ENCODE measurements around the gene ZSCAN1.

The ZSCAN1 gene

DNA sequence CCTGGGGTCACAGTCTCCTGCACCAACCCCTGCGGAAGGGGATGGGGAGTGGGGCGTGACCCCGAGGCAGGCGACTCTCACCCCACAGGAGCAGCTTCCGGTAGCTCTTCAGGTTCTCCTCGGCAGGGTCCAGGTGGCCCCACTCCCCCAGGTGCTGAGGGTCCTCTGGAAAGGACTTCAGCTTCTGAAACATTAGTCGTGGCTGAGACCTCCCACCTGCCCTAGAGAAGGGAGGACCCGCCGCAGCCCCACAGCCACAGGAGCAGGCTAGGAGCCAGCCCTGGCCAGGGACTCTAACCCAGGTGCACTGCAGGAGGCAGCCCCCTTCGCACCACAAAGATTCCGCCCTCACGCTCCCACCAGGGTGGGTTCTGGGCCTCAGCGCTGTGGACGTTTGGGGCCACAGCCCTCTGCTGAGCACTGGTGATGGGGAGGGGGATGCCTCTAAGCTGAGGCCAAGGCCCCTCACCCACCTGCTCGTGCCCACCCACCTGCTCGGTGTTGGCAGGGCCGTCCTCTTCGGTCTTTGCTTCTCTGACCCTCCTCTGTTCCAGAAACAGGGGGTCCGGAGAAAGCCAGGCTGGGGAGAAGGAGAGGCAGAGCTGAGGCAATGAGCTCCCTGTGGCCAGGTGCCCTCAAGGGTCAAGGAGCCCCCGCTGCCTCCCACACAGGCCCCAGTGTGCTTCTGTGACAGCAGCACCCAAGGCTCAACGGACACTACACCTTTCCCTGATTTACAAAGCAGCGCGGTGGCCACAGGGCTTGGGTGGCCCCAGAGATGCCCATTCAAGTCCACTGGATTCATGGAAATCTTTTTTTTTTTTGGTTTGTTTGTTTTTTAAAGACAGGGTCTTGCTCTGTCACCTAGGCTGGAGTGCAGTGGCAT lies 53.2 kb downstream of the ZSCAN1 start:
- CTCF ChIA-PET: no interaction called here
- no peak for DNase-seq (ENCODE audit: extremely low spot score)
- POLR2A ChIA-PET: no interaction called here
- TF ChIP-seq, protein P1, sequence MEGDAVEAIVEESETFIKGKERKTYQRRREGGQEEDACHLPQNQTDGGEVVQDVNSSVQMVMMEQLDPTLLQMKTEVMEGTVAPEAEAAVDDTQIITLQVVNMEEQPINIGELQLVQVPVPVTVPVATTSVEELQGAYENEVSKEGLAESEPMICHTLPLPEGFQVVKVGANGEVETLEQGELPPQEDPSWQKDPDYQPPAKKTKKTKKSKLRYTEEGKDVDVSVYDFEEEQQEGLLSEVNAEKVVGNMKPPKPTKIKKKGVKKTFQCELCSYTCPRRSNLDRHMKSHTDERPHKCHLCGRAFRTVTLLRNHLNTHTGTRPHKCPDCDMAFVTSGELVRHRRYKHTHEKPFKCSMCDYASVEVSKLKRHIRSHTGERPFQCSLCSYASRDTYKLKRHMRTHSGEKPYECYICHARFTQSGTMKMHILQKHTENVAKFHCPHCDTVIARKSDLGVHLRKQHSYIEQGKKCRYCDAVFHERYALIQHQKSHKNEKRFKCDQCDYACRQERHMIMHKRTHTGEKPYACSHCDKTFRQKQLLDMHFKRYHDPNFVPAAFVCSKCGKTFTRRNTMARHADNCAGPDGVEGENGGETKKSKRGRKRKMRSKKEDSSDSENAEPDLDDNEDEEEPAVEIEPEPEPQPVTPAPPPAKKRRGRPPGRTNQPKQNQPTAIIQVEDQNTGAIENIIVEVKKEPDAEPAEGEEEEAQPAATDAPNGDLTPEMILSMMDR (IDR thresholded peaks at IDR 0.05; ENCODE audit: control extremely low read depth, extremely low read depth, low read depth, missing control alignments): no peak

DNA sequence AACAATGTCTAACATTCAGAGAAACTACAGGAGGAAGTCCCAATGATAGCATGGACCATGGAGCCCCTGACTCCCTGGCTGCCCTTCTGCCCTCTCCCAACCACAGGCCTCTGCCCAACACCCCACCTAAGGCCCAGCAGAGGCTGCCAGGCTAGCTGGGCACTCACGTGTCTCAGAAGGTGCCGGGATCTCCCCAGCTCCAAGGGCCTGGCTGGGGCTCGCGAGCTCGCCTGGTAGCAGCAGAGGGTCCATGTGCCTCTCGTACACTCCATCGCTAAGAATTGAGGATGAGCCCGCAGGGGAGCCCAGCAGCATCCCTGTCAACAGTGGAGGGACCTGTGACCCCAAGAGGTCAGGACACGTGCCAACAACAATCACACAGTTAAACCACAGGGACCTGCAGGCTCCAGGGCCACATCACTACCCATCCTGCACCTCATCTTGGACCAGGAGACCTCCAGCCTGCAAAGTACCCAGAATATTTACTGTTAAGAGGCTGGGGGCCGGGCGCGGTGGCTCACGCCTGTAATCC lies 54.8 kb downstream of the ZSCAN1 start:
- POLR2A ChIA-PET: no interaction called here
- TF ChIP-seq, protein P1 (IDR thresholded peaks at IDR 0.05; ENCODE audit: control extremely low read depth, extremely low read depth, low read depth, missing control alignments): no peak
- no peak for DNase-seq (ENCODE audit: extremely low spot score)
- CTCF ChIA-PET: no interaction called here

- TF ChIP-seq, protein P1 (IDR thresholded peaks at IDR 0.05; ENCODE audit: control extremely low read depth, extremely low read depth, low read depth, missing control alignments): no peak
- ChIA-PET CTCF (no interaction called here), POLR2A (no interaction called here)
- DNase-seq (ENCODE audit: extremely low spot score): no peak
Measured at GRCh38 chr19:58089846-58090245, 56.0 kb downstream of the ZSCAN1 start.

- CTCF ChIA-PET: no interaction called here
Measured at GRCh38 chr19:58091251-58091995, 57.6 kb downstream of the ZSCAN1 start.

DNA sequence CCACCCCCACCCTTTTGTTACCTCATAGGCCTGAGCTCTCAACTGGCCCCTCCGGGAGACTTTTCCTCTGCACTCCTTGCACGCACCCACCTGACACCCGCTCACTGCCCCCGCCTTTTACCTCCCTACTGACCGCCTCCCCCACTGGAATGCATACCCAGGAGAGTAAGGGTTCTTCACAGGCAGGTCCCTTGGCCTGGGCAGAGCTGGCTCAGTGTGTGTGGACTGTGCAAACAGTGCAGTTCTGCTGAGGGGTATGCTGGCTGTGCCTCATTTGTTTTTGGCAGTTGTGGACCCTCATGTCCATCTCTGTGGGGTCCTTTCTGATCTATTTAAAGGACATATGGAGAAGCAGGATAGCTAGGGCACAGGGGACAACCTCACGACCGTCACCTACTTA lies 59.2 kb downstream of the ZSCAN1 start:
- CTCF ChIA-PET: no interaction called here
- TF ChIP-seq, protein P1 (IDR thresholded peaks at IDR 0.05; ENCODE audit: control extremely low read depth, extremely low read depth, low read depth, missing control alignments): no peak
- no peak for DNase-seq (ENCODE audit: extremely low spot score)
- POLR2A ChIA-PET: no interaction called here

More at GRCh38 chr19:58091251-58091995, 57.6 kb downstream of the ZSCAN1 start:
- TF ChIP-seq, protein P1 (IDR thresholded peaks at IDR 0.05; ENCODE audit: control extremely low read depth, extremely low read depth, low read depth, missing control alignments): no peak
- POLR2A ChIA-PET: no interaction called here
- no peak for DNase-seq (ENCODE audit: extremely low spot score)

- DNase-seq (ENCODE audit: extremely low spot score): no peak
- TF ChIP-seq, protein P1 (IDR thresholded peaks at IDR 0.05; ENCODE audit: control extremely low read depth, extremely low read depth, low read depth, missing control alignments): no peak
- POLR2A ChIA-PET: no interaction called here
- CTCF ChIA-PET: no interaction called here
Measured at GRCh38 chr19:58095328-58095727, 61.5 kb downstream of the ZSCAN1 start.

Measured in GM10248 (cell line).